ENCODE data around the gene SCRT2.

The SCRT2 gene

DNA sequence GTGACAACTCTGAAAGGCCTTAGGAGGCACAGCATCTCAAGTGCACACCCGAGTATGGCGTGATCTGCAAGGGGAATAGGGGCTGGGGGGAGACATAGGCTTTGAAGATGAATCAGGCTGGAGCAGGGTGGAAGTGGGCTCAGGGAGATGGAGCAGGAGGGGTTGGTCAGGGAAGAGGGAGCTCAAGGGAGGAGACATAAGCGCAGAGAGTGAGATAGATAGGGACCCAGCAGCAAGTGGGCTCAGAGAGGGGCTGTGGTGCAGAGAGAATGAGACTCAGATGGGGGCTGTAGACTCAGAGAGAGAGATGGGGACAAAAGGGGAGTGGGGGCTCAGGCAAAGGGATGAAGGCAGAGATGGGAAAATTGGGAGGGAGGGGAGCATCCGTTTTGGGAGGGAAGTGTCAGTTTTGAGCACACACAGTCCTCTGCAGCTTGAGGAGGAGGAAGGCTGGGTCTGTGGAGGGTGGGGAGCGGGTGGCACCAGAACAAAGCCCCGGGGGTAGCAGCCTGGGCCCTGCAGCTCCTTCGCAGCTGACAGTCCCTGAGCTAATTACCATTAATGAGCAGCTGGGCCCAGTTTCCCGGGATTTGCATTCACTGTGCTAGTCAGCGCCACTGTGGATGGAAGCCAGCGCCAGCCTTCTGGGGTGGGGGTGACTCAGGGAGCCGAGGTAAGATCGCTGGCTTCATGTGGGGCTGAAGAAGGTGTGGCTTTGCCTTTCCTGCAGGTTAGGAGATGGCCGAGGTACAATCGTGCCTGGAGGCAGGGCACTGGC is 41.3 kb downstream of the SCRT2 start:
- DNase-seq (ENCODE audit: low read depth in 2 of 2) = no peak

DNA sequence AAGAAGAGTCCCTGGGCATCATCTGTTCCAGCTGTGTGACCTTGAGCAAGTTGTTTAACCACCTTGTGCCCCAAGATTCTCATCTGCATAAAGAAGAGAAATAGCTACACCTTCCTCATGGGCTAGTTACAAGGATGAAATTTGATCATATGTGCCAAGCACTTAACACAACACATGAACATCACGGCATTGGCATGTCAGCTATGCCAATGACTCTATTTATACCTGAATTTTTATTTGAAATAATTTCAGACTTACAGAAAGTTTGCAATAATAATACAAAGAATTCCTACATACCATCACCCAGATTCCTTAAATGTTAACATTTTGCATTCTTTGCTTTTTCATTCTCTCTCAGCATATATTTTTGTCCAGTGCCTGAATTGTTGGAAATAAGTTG is 44.5 kb downstream of the SCRT2 start:
- no peak for DNase-seq (ENCODE audit: low read depth in 2 of 2)

DNA sequence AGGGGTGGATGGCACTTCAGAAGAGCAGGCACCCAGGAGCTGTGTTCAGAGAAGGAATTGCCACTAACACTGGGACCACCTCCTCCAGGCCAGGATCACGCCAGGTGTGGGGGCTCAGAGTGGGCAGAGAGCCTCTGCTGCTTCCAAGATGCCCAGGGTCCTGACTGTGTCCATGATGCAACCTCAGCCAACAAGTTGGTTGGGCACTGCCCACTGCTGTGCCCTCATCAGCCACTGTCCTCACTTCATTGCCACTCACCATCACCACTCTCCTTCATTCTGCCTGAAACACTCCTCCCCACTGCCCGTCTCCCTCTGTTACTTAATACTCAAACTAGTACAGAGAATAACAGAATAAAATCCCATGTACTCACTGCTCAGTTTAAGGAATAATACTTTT is 49.0 kb downstream of the SCRT2 start:
- no peak for DNase-seq (ENCODE audit: low read depth in 2 of 2)

DNA sequence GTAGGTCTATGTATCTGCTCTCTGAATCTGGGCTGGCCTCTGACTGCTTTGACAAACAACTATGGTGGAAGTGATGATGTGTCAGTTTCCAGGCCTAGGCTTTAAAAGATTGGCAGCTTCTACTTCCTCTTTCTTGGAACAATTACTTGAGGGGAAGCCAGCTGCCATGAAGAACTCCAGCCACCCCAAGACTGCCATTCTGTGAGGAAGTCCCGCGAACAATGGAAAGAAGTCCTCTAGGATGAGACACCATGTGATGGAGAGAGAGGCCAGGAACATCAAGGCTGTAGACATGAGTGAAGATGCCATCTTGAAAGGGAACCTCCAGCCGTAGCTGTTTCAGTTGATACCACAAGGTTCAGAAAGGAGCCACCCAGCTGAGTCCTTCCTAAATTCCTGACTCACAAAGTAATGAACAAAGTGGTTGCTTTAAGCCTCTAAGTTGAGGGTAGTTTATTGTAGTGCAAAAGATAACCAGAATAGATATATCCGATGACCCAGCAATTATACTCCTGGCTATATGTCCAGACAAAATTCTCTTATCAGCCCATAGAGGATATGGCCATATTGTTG is 50.2 kb downstream of the SCRT2 start:
- DNase-seq (ENCODE audit: low read depth in 2 of 2) = no peak

DNA sequence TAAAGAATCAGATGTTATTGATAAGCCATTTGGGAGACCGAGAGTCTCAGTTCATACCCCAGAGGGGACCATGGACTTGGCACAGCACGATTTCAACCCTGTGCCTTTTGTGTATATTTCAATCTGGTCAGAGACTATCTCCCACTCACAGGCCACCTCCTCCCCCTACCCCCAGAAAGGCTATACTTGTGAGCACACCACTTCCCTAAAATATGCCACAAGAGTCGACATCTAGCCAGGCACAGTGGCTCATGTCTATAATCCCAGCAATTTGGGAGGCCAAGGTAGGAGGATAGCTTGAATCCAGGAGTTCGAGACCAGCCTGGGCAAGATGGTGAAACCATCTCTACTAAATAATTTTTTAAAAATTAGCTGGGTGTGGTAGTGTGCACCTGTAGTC is 51.9 kb downstream of the SCRT2 start:
- DNase-seq (ENCODE audit: low read depth in 2 of 2) = no peak

DNA sequence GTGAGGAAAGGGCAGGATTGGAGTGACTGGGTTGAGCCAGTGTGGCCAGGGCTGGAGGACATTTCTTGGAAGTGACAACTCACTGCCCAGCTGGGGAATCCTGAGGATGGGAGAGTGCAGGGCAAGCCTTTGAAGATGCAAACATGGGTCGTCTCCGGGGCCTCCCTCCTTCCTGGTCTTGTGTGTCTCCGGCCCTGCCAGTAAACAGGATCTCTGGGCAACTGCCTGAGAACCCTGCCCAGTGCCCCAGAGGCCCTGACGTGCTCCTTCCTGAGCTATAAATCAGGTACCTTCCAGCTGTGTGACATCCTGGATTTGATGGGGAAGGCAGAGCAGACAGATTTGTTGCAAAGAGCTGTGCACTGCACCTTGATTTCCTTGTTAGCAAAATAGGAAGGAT is 52.6 kb downstream of the SCRT2 start:
- DNase-seq (ENCODE audit: low read depth in 2 of 2) = no peak

DNA sequence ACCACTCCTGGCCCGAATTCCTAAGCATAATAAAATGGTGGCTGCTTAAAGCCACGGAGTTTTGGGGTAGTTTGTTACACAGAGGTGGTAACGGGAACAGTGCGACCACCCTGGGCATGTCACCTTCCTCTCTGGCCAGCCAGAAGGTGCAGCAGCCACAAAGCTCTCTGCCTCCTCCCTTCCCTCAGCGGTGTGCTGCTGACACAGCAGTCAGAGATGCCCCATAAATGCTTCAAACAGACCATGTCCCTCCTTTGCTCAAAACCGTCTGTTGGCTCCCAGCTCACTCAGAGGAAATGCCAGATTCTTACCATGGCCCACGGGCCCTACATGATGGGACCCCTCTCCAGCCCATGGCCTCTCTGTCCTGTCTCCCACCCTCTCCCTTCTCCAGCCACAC is 53.4 kb downstream of the SCRT2 start:
- no peak for DNase-seq (ENCODE audit: low read depth in 2 of 2)

DNA sequence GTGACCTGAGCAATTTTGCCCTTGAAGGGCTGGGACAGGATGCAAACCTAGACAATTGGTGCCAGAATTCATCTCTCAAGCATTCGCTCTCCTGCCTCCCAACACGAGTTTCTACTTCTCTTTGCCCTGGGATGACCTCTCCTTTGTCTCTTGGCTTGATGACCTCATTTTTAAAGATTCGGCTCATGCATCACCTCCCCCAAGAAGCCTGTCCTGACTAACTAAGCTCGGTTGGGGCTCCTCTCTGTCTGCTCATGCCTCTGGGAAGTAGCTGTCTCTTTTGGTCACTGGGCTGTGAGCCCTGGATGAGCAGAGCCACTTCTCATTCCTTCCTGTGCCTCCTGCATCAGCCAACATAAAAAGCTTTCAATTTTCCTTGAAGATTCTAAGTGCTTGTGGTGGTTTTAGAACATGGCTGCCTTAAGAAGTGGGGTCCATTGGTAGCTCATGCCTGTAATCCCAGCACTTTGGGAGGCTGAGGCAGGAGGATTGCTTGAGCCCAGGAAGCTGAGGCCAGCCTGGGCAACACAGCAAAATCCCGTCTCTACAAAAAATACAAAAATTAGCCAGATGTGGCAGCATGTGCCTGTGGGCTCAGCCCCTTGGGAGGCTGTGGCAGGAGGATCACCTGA is 54.4 kb downstream of the SCRT2 start:
- no peak for DNase-seq (ENCODE audit: low read depth in 2 of 2)

DNA sequence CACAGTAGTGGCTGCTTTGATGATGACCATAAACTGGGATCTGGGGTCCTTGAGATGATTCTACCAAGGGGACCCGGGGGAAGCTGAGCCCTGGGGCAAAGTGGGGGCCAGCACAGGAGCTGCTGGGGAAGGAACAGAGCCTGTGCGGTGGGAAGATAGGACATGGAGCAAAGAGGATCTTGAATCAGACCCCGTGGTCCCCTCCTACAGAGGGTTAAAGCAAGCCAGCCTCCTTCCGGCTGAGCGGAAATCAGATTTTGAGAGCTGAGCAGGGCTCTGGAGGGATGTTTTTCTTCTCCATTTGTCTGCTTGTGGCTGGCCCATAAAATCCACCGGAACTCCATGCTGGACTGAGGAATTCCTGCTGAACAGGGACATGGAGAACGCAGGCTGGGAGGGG is 55.4 kb downstream of the SCRT2 start:
- DNase-seq (ENCODE audit: low read depth in 2 of 2) = no peak

DNA sequence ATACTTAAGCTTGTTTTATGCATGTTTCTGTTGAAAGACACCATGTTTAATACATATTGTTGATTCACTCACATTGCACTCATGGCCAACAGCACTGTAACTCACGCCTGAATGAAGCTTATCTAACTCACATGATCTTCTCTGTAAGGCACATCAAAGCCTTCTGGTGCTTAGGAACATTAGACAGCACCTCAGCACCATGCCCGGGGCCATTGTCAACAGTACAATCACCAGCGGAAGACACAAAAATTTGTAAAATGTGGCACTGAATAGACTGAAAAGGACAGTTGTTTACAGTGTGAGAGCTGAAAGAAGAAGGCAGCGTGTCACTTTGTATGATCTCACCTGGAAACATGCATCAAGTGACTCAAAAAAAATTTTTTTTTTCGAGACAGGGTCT is 56.6 kb downstream of the SCRT2 start:
- no peak for DNase-seq (ENCODE audit: low read depth in 2 of 2)

DNA sequence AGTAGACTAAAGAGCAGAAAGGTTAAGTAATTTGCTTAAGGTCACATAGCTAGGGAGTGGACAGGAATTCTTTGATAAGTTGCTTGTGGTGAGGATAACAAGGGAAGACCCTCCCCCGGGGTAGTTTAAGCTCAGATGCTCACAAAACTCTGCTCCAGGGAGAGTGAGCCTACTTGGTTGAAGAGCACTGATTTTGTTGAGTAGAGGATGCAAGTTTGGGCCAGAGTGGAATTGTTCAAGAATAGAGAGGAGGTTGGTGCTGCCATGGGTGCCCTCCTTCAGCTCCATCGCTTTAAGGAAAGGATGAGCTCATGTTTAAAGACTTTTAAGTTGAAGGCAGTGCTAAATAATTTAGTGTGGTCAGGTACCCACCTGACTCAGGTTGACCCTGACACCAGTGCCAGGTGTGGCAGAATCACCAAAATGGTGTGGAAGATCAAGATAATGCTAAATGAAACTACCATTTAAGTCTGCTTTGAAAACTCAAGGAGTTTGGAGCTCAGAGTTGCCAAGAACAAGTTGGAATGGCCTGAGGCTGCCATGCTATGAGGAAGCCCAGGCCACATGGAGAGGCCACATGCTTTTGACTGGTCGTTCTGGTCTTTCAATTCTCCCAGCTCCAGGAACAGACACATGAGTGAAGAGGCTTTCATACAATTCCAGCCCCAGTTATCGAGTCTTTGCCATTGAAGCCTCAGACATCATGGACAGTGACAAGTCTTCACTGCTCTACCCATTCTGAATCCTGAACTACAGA is 57.5 kb downstream of the SCRT2 start:
- DNase-seq (ENCODE audit: low read depth in 2 of 2) = no peak

DNA sequence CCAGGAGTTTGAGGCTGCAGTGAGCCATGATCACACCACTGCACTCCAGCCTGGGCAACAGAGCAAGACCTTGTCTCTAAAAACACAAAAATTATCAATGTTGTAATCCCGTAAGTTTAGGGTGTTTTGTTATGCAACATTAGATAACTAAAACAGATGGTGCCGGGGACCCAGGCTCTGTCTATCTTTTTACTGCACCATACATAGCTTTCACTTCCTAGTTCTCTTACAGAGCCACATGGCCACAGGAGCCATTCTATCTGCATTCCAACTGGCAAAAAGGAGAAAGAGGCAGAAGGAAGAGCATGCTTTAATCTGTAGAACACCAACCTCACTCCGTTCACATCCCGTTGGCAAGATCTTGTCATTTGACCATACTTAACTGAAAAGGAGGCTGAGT is 60.1 kb downstream of the SCRT2 start:
- DNase-seq (ENCODE audit: low read depth in 2 of 2) = no peak

DNA sequence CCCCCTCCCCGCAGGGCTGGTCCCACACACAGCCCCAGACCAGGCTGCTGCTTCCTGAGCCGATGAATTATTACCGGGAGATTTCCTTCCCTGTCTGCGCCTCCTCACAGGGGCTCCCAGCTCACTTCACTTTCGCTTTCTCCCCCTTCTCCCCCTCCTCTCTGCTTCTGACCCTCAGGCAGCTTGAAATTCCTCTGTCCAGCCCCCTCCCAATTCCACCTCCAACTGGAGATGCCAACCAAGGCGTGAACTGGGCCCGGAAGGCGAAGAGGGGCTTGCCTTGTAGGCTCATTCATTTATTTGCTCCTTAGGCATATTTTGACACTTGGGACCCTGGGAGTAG is 63.8 kb downstream of the SCRT2 start:
- no peak for DNase-seq (ENCODE audit: low read depth in 2 of 2)
